Measurements from ENCODE around the gene ADAM17. TPM values are rescaled to one million over a fixed set of nuclear protein-coding genes. Genes with fewer than 3 reads are reported as not detected.

ADAM17 gene
- polyA plus RNA-seq, 1 donor from 2014 or later: 32.6 TPM

GRCh38 chr2:9601397-9601796, 45.8 kb upstream of the ADAM17 start:
- no peak overlapping the region for H3K4me3 ChIP-seq (ENCODE audit: low read length)
- no peak overlapping the region for H3K4me2 ChIP-seq (ENCODE audit: low read length)
- no peak for TF ChIP-seq CTCF (IDR thresholded peaks at IDR 0.05; ENCODE audit: poor library complexity, severe bottlenecking)
- no peak for TF ChIP-seq REST (IDR thresholded peaks at IDR 0.05; ENCODE audit: borderline replicate concordance)
- no peaks in the 10 kb centered on the region for H3K9me2 ChIP-seq (ENCODE audit: insufficient read depth, low read length)
- H4K20me1 ChIP-seq (ENCODE audit: insufficient read depth): peaks cover 17% of the 10 kb centered on the region
- no peaks in the 10 kb centered on the region for H3K27me3 ChIP-seq (ENCODE audit: insufficient read depth, low read depth, low read length)
- no peak overlapping the region for H2AFZ ChIP-seq (ENCODE audit: low read depth, low read length)
- H3K9ac ChIP-seq (ENCODE audit: low read length): no peak overlapping the region
- H3K79me2 ChIP-seq (replicated peaks; ENCODE audit: insufficient read depth, low read length): peaks cover 90% of the 10 kb centered on the region
- H3K36me3 ChIP-seq (ENCODE audit: insufficient read depth, low read length): peaks cover 24% of the 10 kb centered on the region
- H3K9me3 ChIP-seq (ENCODE audit: low read length): peaks cover 12% of the 10 kb centered on the region
- H3K27ac ChIP-seq (ENCODE audit: low read length): no peak overlapping the region
- H3F3A ChIP-seq (ENCODE audit: insufficient read depth, low read length, poor library complexity, severe bottlenecking): no peaks in the 10 kb centered on the region

- H3K36me3 ChIP-seq (ENCODE audit: insufficient read depth, low read length): peaks cover 32% of the 10 kb centered on the region
These were observed 43.8 kb upstream of the ADAM17 start for GRCh38 chr2:9599430-9599829.

More at GRCh38 chr2:9599430-9599829, 43.8 kb upstream of the ADAM17 start:
- Histone ChIP-seq H3K4me2 (ENCODE audit: low read length) (no peak overlapping the region), H3K9me3 (ENCODE audit: low read length) (peaks cover 12% of the 10 kb centered on the region), H3K27me3 (ENCODE audit: insufficient read depth, low read depth, low read length) (no peaks in the 10 kb centered on the region), H3K9me2 (ENCODE audit: insufficient read depth, low read length) (no peaks in the 10 kb centered on the region), H3K4me3 (ENCODE audit: low read length) (no peak overlapping the region), H3K9ac (ENCODE audit: low read length) (no peak overlapping the region), H4K20me1 (ENCODE audit: insufficient read depth) (peaks cover 10% of the 10 kb centered on the region), H3K27ac (ENCODE audit: low read length) (no peak overlapping the region), H3F3A (ENCODE audit: insufficient read depth, low read length, poor library complexity, severe bottlenecking) (no peaks in the 10 kb centered on the region), H2AFZ (ENCODE audit: low read depth, low read length) (no peak overlapping the region), H3K79me2 (replicated peaks; ENCODE audit: insufficient read depth, low read length) (peaks cover 90% of the 10 kb centered on the region)
- TF ChIP-seq RAD21 (conservative IDR thresholded peaks at IDR 0.05) (no peak), CTCF (IDR thresholded peaks at IDR 0.05; ENCODE audit: poor library complexity, severe bottlenecking) (no peak), REST (IDR thresholded peaks at IDR 0.05; ENCODE audit: borderline replicate concordance) (no peak), SMC3 (conservative IDR thresholded peaks at IDR 0.05; ENCODE audit: poor library complexity) (no peak), TAF1 (IDR thresholded peaks at IDR 0.05; ENCODE audit: low read depth) (no peak), MXI1 (conservative IDR thresholded peaks at IDR 0.05; ENCODE audit: poor library complexity, severe bottlenecking) (no peak), POLR2AphosphoS5 (IDR thresholded peaks at IDR 0.05) (no peak), EZH2 (IDR thresholded peaks at IDR 0.05; ENCODE audit: borderline replicate concordance, insufficient read depth, low read length, poor library complexity, severe bottlenecking) (no peak), EP300 (conservative IDR thresholded peaks at IDR 0.05; ENCODE audit: poor library complexity, severe bottlenecking) (no peak)
